ENCODE data around the gene C5. TPM values are rescaled to one million over a fixed set of nuclear protein-coding genes. Genes with fewer than 3 reads are reported as not detected.

The C5 gene
- total and polyA plus RNA-seq, 2 experiments from 2014 or later, result 13.8 to 55.4 TPM

DNA sequence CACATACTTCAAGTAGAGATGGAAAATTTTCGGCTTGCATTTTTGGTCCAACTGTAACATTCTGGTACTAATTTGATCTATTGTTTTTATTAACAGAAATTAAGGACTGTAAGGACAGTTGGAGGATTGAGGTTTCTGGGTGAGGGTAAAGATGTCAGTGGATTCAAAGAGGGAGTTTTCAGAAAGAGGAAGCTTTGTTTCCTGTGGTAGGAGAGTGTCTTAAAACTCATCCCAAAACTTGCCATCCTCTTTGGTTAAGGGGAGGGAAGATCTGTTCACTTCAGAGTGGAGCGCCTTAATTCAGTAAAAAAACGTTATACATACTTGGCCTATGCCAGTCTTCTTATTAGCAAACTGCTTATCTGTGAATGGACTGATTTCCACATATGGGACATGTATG, 38.5 kb upstream of the C5 start:
- Histone ChIP-seq H3K9me2 (replicated peaks; ENCODE audit: insufficient read depth) (no peaks in the 10 kb centered on the region), H3K27ac (no peak overlapping the region), H3K9me3 (ENCODE audit: low read depth) (no peaks in the 10 kb centered on the region), H3K36me3 (replicated peaks; ENCODE audit: insufficient read depth, low read depth) (no peaks in the 10 kb centered on the region), H2AFZ (no peak overlapping the region), H3K27me3 (no peaks in the 10 kb centered on the region), H4K20me1 (ENCODE audit: insufficient read depth, poor library complexity, severe bottlenecking) (no peaks in the 10 kb centered on the region), H3K4me3 (no peak overlapping the region), H3K4me2 (no peak overlapping the region), H3K4me1 (ENCODE audit: insufficient read depth) (no peaks in the 10 kb centered on the region), H3K79me2 (no peaks in the 10 kb centered on the region)
- no peak for DNase-seq (ENCODE audit: low spot score)
- 93% methylated on average over 3 of the region's 3 CpGs for WGBS (ENCODE audit: low lambda C conversion rate, missing lambda C conversion rate)
- TF ChIP-seq, protein P1, sequence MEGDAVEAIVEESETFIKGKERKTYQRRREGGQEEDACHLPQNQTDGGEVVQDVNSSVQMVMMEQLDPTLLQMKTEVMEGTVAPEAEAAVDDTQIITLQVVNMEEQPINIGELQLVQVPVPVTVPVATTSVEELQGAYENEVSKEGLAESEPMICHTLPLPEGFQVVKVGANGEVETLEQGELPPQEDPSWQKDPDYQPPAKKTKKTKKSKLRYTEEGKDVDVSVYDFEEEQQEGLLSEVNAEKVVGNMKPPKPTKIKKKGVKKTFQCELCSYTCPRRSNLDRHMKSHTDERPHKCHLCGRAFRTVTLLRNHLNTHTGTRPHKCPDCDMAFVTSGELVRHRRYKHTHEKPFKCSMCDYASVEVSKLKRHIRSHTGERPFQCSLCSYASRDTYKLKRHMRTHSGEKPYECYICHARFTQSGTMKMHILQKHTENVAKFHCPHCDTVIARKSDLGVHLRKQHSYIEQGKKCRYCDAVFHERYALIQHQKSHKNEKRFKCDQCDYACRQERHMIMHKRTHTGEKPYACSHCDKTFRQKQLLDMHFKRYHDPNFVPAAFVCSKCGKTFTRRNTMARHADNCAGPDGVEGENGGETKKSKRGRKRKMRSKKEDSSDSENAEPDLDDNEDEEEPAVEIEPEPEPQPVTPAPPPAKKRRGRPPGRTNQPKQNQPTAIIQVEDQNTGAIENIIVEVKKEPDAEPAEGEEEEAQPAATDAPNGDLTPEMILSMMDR (IDR thresholded peaks at IDR 0.05; ENCODE audit: poor library complexity), result no peak
- TF ChIP-seq EZH2phosphoT487 (IDR thresholded peaks at IDR 0.05; ENCODE audit: low read depth, severe bottlenecking, unreplicated experiment) (no peak), EZH2 (IDR thresholded peaks at IDR 0.05; ENCODE audit: borderline replicate concordance) (no peak)

DNA sequence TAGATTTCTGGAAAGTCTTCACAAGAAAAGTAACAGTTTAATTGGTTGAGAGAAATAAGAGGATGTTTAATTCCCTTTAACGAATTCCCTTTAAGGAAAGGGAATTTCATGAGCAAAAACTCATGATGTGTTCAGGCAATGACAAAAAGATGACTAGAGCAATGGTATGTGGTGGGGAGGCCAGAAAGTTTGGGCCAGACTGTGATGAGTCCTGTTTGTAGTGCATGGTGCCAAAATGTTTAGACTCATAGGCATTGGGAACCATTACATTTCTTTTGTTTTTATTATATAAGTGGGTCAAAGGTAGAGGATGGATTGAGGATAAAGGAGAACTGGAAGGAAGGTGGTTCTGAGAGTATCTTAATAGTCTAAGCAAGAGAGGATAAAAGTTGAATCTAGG, 35.6 kb upstream of the C5 start:
- no peaks in the 10 kb centered on the region for H3K4me1 ChIP-seq (ENCODE audit: insufficient read depth)
- no peak overlapping the region for H3K27ac ChIP-seq
- 95% methylated on average over 1 of the region's 1 CpG for WGBS (ENCODE audit: low lambda C conversion rate, missing lambda C conversion rate)
- H2AFZ ChIP-seq, result no peak overlapping the region
- H3K4me2 ChIP-seq, result no peak overlapping the region
- no peaks in the 10 kb centered on the region for H4K20me1 ChIP-seq (ENCODE audit: insufficient read depth, poor library complexity, severe bottlenecking)
- H3K4me3 ChIP-seq, result no peak overlapping the region
- H3K79me2 ChIP-seq, result no peaks in the 10 kb centered on the region
- no peak for DNase-seq (ENCODE audit: low spot score)
- TF ChIP-seq EZH2phosphoT487 (IDR thresholded peaks at IDR 0.05; ENCODE audit: low read depth, severe bottlenecking, unreplicated experiment), result no peak
- TF ChIP-seq EZH2 (IDR thresholded peaks at IDR 0.05; ENCODE audit: borderline replicate concordance), result no peak
- TF ChIP-seq, protein P1 (IDR thresholded peaks at IDR 0.05; ENCODE audit: poor library complexity), result no peak
- no peaks in the 10 kb centered on the region for H3K27me3 ChIP-seq
- no peaks in the 10 kb centered on the region for H3K9me3 ChIP-seq (ENCODE audit: low read depth)
- no peaks in the 10 kb centered on the region for H3K36me3 ChIP-seq (replicated peaks; ENCODE audit: insufficient read depth, low read depth)
- H3K9me2 ChIP-seq (replicated peaks; ENCODE audit: insufficient read depth), result no peaks in the 10 kb centered on the region

GRCh38 chr9:121082075-121082474, 32.0 kb upstream of the C5 start:
- 79% methylated on average over 1 of the region's 1 CpG for WGBS (ENCODE audit: low lambda C conversion rate, missing lambda C conversion rate)
- no peaks in the 10 kb centered on the region for H3K36me3 ChIP-seq (replicated peaks; ENCODE audit: insufficient read depth, low read depth)
- H3K9me3 ChIP-seq (ENCODE audit: low read depth), result no peaks in the 10 kb centered on the region
- TF ChIP-seq EZH2 (IDR thresholded peaks at IDR 0.05; ENCODE audit: borderline replicate concordance), result no peak
- TF ChIP-seq, protein P1 (IDR thresholded peaks at IDR 0.05; ENCODE audit: poor library complexity), result no peak
- no peak overlapping the region for H2AFZ ChIP-seq
- H3K27me3 ChIP-seq, result no peaks in the 10 kb centered on the region
- H3K4me3 ChIP-seq, result no peak overlapping the region
- H3K4me1 ChIP-seq (ENCODE audit: insufficient read depth), result no peaks in the 10 kb centered on the region
- no peak overlapping the region for H3K4me2 ChIP-seq
- no peak overlapping the region for H3K27ac ChIP-seq
- H3K79me2 ChIP-seq, result no peaks in the 10 kb centered on the region
- no peaks in the 10 kb centered on the region for H3K9me2 ChIP-seq (replicated peaks; ENCODE audit: insufficient read depth)
- no peak for DNase-seq (ENCODE audit: low spot score)
- H4K20me1 ChIP-seq (ENCODE audit: insufficient read depth, poor library complexity, severe bottlenecking), result no peaks in the 10 kb centered on the region

Data from hepatocyte (in vitro differentiated cells).